Urinary bladder (tissue), 2 donors: ENCODE results near the gene OR52E5. TPM values are rescaled to one million over a fixed set of nuclear protein-coding genes. Genes with fewer than 3 reads are reported as not detected.

Experiments used
- polyA plus RNA-seq: library from polyadenylated mRNA; stranded (reverse); fragments of 200-250 nt; gene quantifications from one replicate; pipeline ENCODE4 v1.2.3, GENCODE V29; 2013
- total RNA-seq: library from RNA; depleted of rRNA; stranded (reverse); fragments of >200 nt; gene quantifications from one replicate; pipeline ENCODE4 v1.2.3, GENCODE V29; 2014
- donor health status: healthy.

The OR52E5 gene
- total and polyA plus RNA-seq, 2 donors: not detected

Other genes with a start within 250 kb of the OR52E5 start
- gene TRIM5, start 208.1 kb upstream of the OR52E5 start, total RNA-seq: 39.6 TPM
- gene TRIM5, start 208.1 kb upstream of the OR52E5 start, polyA plus RNA-seq: 11.1 TPM
- gene TRIM22, start 203.4 kb upstream of the OR52E5 start, total RNA-seq: 49.1 TPM
- gene TRIM22, start 203.4 kb upstream of the OR52E5 start, polyA plus RNA-seq: 33.3 TPM
- 0.11 TPM for gene OR56B1, start 156.8 kb upstream of the OR52E5 start, total RNA-seq
- gene OR56B1, start 156.8 kb upstream of the OR52E5 start, polyA plus RNA-seq: not detected
- gene OR52N4, start 139.0 kb upstream of the OR52E5 start, total RNA-seq: not detected
- gene OR52N4, start 139.0 kb upstream of the OR52E5 start, polyA plus RNA-seq: 0.20 TPM
- gene OR52N5, start 109.9 kb upstream of the OR52E5 start, total RNA-seq: not detected
- not detected for gene OR52N5, start 109.9 kb upstream of the OR52E5 start, polyA plus RNA-seq
- gene OR52N1, start 101.9 kb upstream of the OR52E5 start, total RNA-seq: not detected
- gene OR52N1, start 101.9 kb upstream of the OR52E5 start, polyA plus RNA-seq: not detected
- gene OR52N2, start 84.3 kb upstream of the OR52E5 start, total RNA-seq: not detected
- gene OR52N2, start 84.3 kb upstream of the OR52E5 start, polyA plus RNA-seq: not detected
- not detected for gene OR52E6, start 51.3 kb upstream of the OR52E5 start, total RNA-seq
- not detected for gene OR52E6, start 51.3 kb upstream of the OR52E5 start, polyA plus RNA-seq
- gene OR52E8, start 35.5 kb upstream of the OR52E5 start, total RNA-seq: not detected
- gene OR52E8, start 35.5 kb upstream of the OR52E5 start, polyA plus RNA-seq: not detected
- not detected for gene OR52E4, start 12.6 kb upstream of the OR52E5 start, total RNA-seq
- not detected for gene OR52E4, start 12.6 kb upstream of the OR52E5 start, polyA plus RNA-seq
- gene OR56A3, start 49.0 kb downstream of the OR52E5 start, total RNA-seq: not detected
- not detected for gene OR56A3, start 49.0 kb downstream of the OR52E5 start, polyA plus RNA-seq
- gene OR56A5, start 75.3 kb downstream of the OR52E5 start, total RNA-seq: not detected
- gene OR56A5, start 75.3 kb downstream of the OR52E5 start, polyA plus RNA-seq: not detected
- not detected for gene OR52L1, start 93.8 kb downstream of the OR52E5 start, total RNA-seq
- gene OR52L1, start 93.8 kb downstream of the OR52E5 start, polyA plus RNA-seq: not detected
- not detected for gene OR56A4, start 113.7 kb downstream of the OR52E5 start, total RNA-seq
- not detected for gene OR56A4, start 113.7 kb downstream of the OR52E5 start, polyA plus RNA-seq
- 0.05 TPM for gene OR56A1, start 137.6 kb downstream of the OR52E5 start, total RNA-seq
- gene OR56A1, start 137.6 kb downstream of the OR52E5 start, polyA plus RNA-seq: not detected
- gene OR56B4, start 214.5 kb downstream of the OR52E5 start, total RNA-seq: not detected
- not detected for gene OR56B4, start 214.5 kb downstream of the OR52E5 start, polyA plus RNA-seq